GM19025 (cell line): ENCODE measurements around the gene ADAMTSL5.
"Not testable (repeated sequence)": the region's sequence is repeated elsewhere in the genome, so short reads cannot be mapped to it uniquely, and the experiment has no call there.

Experiments used
- ATAC-seq: cut with Tn5 transposase; IDR thresholded peaks from one replicate; pipeline ENCODE4 v1.9.1; 2021; ENCODE audit warnings: mild to moderate bottlenecking, low read depth, moderate library complexity; ENCODE audit not compliant: unreplicated experiment

ADAMTSL5 gene

GRCh38 chr19:1513499-1514294 is 878 bp upstream of the ADAMTSL5 start:
- ATAC-seq, result no peak

DNA sequence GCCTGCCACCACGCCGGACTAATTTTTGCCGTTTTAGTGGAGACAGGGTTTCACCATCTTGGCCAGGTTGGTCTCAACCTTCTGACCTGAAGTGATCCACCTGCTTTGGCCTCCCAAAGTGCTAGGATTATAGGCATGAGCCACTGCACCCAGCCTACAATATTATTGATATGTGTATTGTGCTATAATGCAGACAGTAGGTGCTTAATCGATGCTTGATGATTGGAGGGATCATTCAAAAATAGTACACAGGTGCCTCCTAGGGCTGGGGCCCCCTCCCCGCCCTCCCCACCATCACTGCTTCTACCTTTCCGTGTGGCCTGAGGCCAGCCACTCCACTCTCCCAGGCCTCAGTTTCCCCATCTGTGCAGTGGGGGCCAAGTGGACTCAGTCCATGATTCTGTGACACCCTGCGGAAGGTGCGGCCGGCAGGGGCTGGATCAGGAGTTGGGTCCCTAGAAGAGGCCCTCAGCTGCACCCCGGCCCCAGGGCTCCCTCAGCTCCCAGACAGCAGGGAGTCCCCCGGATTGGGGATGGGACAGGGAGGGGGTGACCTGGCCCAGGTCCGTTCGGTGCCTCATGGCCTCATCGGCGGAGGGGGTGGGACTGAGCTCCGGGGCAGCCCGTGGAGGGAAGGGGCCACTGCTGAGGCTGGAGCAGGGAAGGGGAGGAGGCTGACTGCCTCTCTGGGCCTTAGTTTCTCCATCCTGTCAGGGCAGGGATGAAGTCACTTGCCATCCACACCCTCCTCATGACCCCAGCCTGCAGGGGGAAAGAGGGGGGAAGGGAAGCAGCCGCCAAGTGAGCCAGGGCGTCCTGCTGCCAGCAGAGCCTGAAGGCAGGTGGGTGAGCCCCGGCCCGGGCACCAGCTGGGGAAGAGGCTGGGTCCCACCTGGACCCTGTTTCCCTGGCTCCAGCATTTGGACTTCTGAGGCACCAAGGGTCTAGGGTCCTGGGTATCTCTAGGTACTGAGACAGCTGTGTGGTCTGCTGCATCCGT is 1.2 kb downstream of the ADAMTSL5 start:
- ATAC-seq, result no peak

GRCh38 chr19:1510807-1511206 is 2.0 kb downstream of the ADAMTSL5 start:
- ATAC-seq, result no peak

GRCh38 chr19:1510442-1510806 is 2.4 kb downstream of the ADAMTSL5 start:
- no peak for ATAC-seq

- no peak for ATAC-seq
Observed at GRCh38 chr19:1509602-1510441, 3.0 kb downstream of the ADAMTSL5 start.

- ATAC-seq, result no peak
Observed at GRCh38 chr19:1508507-1508856, 4.3 kb downstream of the ADAMTSL5 start.

- ATAC-seq, result no peak
Observed at GRCh38 chr19:1507763-1508506, 4.9 kb downstream of the ADAMTSL5 start.

- ATAC-seq, result no peak
Observed at GRCh38 chr19:1507192-1507660, 5.6 kb downstream of the ADAMTSL5 start.

DNA sequence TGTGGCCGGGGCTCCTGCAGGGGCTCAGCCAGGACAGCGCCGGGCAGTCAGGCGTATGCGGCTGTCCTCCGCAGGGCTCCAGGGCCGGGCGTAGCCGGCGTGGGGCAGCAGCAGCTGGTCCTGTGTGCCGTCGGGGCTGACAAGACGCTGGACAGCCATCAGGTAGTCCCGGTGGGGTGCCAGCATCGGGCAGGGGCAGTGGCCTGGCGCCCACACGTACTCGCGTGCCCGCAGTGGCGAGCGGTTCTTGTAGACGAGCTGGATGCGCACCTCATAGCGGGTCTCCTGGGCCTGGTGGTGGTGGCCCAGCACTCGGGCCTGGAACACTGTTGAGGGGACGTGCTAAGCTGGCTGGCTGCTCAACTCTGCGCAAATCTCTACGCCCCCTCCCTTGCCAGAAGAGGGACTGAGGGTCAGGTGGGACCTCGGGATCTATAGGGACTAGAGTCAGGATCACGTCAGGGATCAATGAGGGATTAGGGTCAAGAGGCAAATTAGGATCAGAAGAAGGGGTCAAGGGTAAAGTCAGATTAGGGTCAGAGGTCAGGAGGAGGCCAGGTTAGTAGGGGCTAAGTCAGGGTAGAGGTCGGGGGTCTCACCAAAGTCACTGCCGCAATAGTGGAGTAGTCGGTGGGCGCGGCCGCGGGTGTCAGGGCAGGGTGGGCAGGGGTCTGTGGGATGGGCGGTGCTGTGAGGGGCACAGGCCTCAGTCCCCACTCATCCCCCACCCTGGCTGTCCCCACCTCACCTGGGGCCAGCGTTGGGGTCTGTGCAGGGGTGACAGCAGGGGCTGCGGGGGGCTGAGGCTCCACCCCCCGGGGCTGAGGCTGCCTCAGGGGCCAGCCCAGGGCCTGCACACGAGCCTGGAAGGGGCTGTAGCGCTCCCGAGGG is 6.6 kb downstream of the ADAMTSL5 start:
- no peak for ATAC-seq

- no peak for ATAC-seq
Observed at GRCh38 chr19:1505012-1505411, 7.8 kb downstream of the ADAMTSL5 start.

DNA sequence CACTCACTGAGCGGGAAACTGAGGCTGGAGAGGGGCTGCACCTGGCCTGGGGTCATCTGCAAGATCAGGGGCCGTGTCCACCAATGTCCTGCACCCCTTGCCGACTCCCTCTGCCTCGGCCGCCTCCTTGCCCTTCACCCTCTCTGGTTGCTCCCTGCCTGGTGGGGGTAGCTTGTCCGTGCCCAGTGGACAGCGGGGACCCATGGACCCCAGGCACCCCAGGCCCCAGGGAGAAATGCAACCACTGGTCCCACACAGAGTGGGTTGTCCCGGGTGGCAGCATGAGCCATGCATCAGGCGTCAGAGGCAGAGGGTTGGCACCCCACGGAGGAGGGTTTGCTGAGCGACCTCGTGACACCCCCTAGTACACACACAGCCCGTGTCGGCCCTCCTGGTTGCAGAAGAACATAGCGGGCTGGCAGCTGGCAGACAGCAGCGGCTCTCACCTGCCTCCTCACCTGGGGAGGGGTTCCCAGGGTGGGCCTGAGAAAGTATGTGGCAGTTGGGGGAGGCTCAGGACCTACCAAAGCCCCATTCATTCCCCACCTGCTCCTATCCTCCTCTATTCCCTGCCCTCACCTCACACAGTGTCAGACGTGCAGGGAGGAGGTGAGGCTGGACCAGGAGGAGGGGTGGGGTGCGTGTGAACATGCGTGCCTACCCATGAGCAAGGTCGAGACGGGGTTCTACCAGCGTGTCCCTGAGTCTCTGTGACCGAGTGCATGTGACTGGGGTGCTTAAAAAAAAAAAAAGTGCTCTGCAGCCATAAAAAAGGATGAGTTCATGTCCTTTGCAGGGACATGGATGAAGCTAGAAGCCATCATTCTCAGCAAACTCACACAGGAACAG is 8.7 kb downstream of the ADAMTSL5 start:
- no peak for ATAC-seq

DNA sequence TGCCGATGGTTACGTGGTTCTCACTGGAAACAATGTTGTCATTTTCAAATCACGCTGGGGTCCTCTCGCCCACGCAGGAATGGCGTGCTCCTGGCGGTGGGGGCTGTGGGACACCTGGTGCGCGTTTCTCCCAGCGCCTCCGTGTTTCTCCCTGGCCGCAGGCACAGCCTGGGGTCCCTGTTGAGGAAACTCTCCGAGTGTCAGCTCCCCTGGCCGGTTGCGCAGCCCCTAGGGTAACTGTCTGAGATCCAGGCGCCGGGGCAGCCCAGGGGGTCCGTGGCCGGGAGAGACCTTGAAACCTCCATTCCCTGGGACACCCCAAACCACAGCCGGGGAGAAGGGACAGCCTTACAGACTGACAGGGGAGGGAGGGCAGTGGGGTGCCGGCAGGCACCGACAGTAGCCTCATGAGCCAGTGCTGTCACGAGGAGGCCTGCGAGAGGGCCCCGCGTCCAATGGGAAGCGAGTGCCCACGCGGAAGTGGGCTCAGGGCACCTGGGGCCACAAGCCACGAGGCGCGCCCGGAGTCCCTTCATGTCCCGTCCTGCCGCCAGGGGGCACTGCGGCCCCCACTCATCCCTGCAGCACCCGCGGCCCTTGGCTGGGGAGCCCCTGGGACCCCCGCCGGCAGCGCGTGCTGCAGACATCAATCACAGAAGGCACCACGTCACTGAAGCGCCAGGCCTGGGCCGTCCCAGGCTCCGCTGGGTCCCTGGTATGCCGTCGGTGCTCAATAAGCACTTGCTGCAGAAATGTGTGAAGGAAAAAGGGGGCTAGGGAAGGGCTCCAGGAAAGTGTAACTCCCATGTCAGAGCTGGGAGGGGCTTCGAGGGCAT is 9.5 kb downstream of the ADAMTSL5 start:
- no peak for ATAC-seq

DNA sequence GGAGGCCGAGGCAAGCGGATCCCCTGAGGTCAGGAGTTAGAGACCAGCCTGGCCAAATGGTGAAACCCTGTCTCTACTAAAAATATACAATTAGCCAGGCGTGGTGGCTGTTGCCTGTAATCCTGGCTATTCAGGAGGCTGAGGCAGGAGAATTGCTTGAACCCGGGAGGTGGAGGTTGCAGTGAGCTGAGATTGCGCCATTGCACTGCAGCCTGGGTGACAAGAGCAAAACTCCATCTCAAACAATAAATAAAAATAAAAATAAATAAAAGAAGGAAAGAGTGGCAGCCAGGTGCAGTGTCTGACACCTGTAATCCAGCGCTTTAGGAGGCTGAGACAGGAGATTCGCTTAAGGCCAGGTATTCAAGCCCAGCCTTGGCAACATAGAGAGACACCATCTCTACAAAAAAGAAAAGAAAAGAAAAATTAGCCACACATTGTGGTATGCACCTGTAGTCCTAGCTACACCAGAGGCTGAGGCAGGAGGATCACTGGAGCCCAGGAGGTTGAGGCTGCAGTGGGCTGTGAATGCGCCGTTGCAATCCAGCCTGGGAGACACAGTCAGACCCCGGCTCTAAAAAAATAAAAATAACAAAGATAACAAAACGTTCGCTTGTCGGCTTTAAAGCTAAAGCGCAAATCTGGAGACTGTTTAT is 10.3 kb downstream of the ADAMTSL5 start:
- no peak for ATAC-seq

DNA sequence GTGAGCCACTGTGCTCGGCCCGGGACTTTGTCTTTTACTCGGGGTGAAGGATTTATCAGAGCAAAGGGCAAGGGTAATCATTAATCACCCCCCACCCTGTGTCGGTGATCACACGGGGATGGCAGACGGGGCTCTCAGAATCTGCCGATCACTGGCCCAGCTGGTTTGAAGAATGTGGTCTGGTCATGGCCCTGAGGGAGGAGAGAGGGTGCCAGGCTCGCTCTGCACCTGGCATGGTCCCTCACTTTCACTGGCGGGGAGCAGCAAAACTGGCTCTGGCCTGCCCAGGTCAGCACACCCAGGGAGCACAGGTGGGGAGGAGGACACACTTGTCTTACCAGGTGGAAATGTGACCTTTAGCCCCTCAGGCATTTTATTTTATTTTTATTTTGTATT is 11.6 kb downstream of the ADAMTSL5 start:
- no peak for ATAC-seq

GRCh38 chr19:1499231-1499630 is 13.6 kb downstream of the ADAMTSL5 start:
- not testable (repeated sequence) for ATAC-seq

DNA sequence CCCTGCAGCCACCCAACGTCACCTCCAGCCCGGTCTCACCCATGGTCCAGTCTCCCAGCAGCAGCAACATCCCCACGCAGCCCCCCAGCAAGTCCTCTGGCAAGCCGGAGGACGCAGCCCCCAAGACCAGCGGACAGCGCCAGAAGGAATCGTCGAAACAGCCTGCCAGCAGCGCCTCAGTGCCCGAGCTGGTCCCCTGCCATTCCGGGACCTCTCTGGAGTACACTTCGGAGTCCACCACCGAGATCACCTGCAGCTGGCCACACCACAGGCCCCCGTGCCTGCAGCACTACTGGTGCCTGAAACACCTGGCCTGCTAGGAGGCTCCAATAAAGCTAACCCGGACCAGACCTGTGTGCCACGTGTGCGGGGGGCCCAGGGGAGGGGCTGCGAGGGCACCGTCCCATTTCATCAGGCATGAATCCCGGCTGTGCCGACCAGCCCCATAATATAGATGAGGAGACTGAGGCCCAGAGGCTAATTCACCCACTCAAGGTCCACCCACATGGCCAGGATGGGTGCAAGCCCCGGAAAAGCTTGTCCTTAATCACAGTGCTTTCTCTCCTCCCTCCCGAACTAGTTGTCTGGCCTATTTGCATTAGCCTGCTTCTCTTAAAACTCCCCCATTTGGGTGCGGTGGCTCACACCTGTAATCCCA is 15.1 kb downstream of the ADAMTSL5 start:
- no peak for ATAC-seq
